ENCODE measurements around the gene HEBP1. TPM values are rescaled to one million over a fixed set of nuclear protein-coding genes. Genes with fewer than 3 reads are reported as not detected.

Gene HEBP1
- total RNA-seq, 6 donors from 2014 or later, result 25.1 to 70.9 (median 63.7) TPM

GRCh38 chr12:12954878-12955625 is 45.0 kb downstream of the HEBP1 start:
- Histone ChIP-seq H3K27me3 (no peaks in the 10 kb centered on the region), H3K36me3 (no peaks in the 10 kb centered on the region), H3K4me1 (no peaks in the 10 kb centered on the region), H3K4me3 (no peak overlapping the region), H3K27ac (no peak overlapping the region), H3K9me3 (no peaks in the 10 kb centered on the region)
- ATAC-seq (ENCODE audit: low FRiP score in 2 of 2) (peak in 1 of 2 donors; percentile 12), DNase-seq (no peak)
- WGBS, 2 donors, result 95 to 96% methylated on average over 6 of the region's 6 CpGs
- no peak for TF ChIP-seq POLR2A (IDR thresholded peaks at IDR 0.05)
- TF ChIP-seq EP300 (IDR thresholded peaks at IDR 0.05), result no peak
- no peak for TF ChIP-seq CTCF (IDR thresholded peaks at IDR 0.05)
- TF ChIP-seq POLR2AphosphoS5 (IDR thresholded peaks at IDR 0.05), result no peak

GRCh38 chr12:12954356-12954755 is 45.7 kb downstream of the HEBP1 start:
- DNase-seq (no peak), ATAC-seq (ENCODE audit: low FRiP score in 2 of 2) (no peak)
- peaks cover 0 to 4% (median 0%) of the 10 kb centered on the region in 4 donors for H3K36me3 ChIP-seq
- 78 to 85% methylated on average over 4 of the region's 4 CpGs for WGBS, 2 donors
- no peak overlapping the region for H3K27ac ChIP-seq
- no peak for TF ChIP-seq EP300 (IDR thresholded peaks at IDR 0.05)
- TF ChIP-seq POLR2AphosphoS5 (IDR thresholded peaks at IDR 0.05), result no peak
- no peak for TF ChIP-seq CTCF (IDR thresholded peaks at IDR 0.05)
- TF ChIP-seq POLR2A (IDR thresholded peaks at IDR 0.05), result no peak
- H3K27me3 ChIP-seq, result no peaks in the 10 kb centered on the region
- H3K9me3 ChIP-seq, result no peaks in the 10 kb centered on the region
- no peaks in the 10 kb centered on the region for H3K4me1 ChIP-seq
- H3K4me3 ChIP-seq, result no peak overlapping the region

GRCh38 chr12:12952036-12952435 is 48.0 kb downstream of the HEBP1 start, which contains the start of gene GPRC5D:
TSS of gene GPRC5D (minus strand) at chr12:12952170. CDS start at chr12:12950384, 1,786 bp downstream.
- Histone ChIP-seq H3K27me3 (no peaks in the 10 kb centered on the region), H3K27ac (no peak within 1 kb of the TSS), H3K4me1 (no peaks in the 10 kb centered on the region), H3K4me3 (no peak within 1 kb of the TSS), H3K36me3 (peaks cover 0 to 4% (median 0%) of the 10 kb centered on the region in 4 donors), H3K9me3 (no peaks in the 10 kb centered on the region)
- 85 to 94% methylated on average over 6 of the region's 6 CpGs for WGBS, 2 donors
- ATAC-seq (ENCODE audit: low FRiP score in 2 of 2), result no peak
- TF ChIP-seq POLR2A (IDR thresholded peaks at IDR 0.05), result no peak
- TF ChIP-seq POLR2AphosphoS5 (IDR thresholded peaks at IDR 0.05), result no peak
- TF ChIP-seq EP300 (IDR thresholded peaks at IDR 0.05), result no peak
- no peak for TF ChIP-seq CTCF (IDR thresholded peaks at IDR 0.05)
- no peak for DNase-seq

GRCh38 chr12:12951504-12951903 is 48.6 kb downstream of the HEBP1 start:
- Histone ChIP-seq H3K4me1 (no peaks in the 10 kb centered on the region), H3K27ac (no peak overlapping the region), H3K27me3 (no peaks in the 10 kb centered on the region), H3K36me3 (peaks cover 0 to 4% (median 0%) of the 10 kb centered on the region in 4 donors), H3K9me3 (no peaks in the 10 kb centered on the region), H3K4me3 (no peak overlapping the region)
- no peak for TF ChIP-seq EP300 (IDR thresholded peaks at IDR 0.05)
- no peak for TF ChIP-seq POLR2A (IDR thresholded peaks at IDR 0.05)
- TF ChIP-seq POLR2AphosphoS5 (IDR thresholded peaks at IDR 0.05), result no peak
- no peak for ATAC-seq (ENCODE audit: low FRiP score in 2 of 2)
- WGBS, 2 donors, result 95 to 100% methylated on average over 1 of the region's 1 CpG
- DNase-seq, result no peak

- WGBS, 2 donors, result 86 to 89% methylated on average over 4 of the region's 4 CpGs
- H3K36me3 ChIP-seq, result peaks cover 0 to 4% (median 0%) of the 10 kb centered on the region in 4 donors
- no peak overlapping the region for H3K4me3 ChIP-seq
- DNase-seq (no peak), ATAC-seq (ENCODE audit: low FRiP score in 2 of 2) (no peak)
- TF ChIP-seq EP300 (IDR thresholded peaks at IDR 0.05) (no peak), POLR2AphosphoS5 (IDR thresholded peaks at IDR 0.05) (no peak), POLR2A (IDR thresholded peaks at IDR 0.05) (no peak), CTCF (IDR thresholded peaks at IDR 0.05) (no peak)
- no peaks in the 10 kb centered on the region for H3K9me3 ChIP-seq
- H3K27ac ChIP-seq, result no peak overlapping the region
- H3K4me1 ChIP-seq, result no peaks in the 10 kb centered on the region
- H3K27me3 ChIP-seq, result no peaks in the 10 kb centered on the region
These were observed 52.2 kb downstream of the HEBP1 start for GRCh38 chr12:12947902-12948301.

Measured in upper lobe of left lung (tissue), 6 donors.